Effector memory CD4-positive, alpha-beta T cell (primary cell): ENCODE data around the gene TIAM1.

Experiments
- DNase-seq, 3 donors: peaks; one replicate each; pipeline ENCODE4 v3.0.0-alpha.2; 2020
- H3K27ac ChIP-seq: 2 replicates; pipeline ENCODE4 v1.7.0; 2013; ENCODE audit warnings: mild to moderate bottlenecking, low read length, moderate library complexity; ENCODE audit not compliant: insufficient read depth, poor library complexity, severe bottlenecking
- H3K27me3 ChIP-seq: replicated peaks from 2 replicates; pipeline ENCODE4 v1.7.0; 2013; ENCODE audit warnings: mild to moderate bottlenecking, low read length; ENCODE audit not compliant: insufficient read depth, control insufficient read depth, poor library complexity, severe bottlenecking
- H3K36me3 ChIP-seq: 2 replicates; pipeline ENCODE4 v1.7.0; 2013; ENCODE audit warnings: mild to moderate bottlenecking, low read length, moderate library complexity; ENCODE audit not compliant: control insufficient read depth, insufficient read depth
- H3K4me1 ChIP-seq: 2 replicates; pipeline ENCODE4 v1.7.0; 2013; ENCODE audit warnings: low read length, mild to moderate bottlenecking; ENCODE audit not compliant: control insufficient read depth, insufficient read depth, poor library complexity, severe bottlenecking
- H3K4me3 ChIP-seq: 2 replicates; pipeline ENCODE4 v1.7.0; 2013; ENCODE audit warnings: low read length, low read depth, mild to moderate bottlenecking; ENCODE audit not compliant: insufficient read depth, poor library complexity, severe bottlenecking
- H3K9me3 ChIP-seq: 2 replicates; pipeline ENCODE4 v1.7.0; 2013; ENCODE audit warnings: mild to moderate bottlenecking, low read length, moderate library complexity; ENCODE audit not compliant: control insufficient read depth

The TIAM1 gene

DNA sequence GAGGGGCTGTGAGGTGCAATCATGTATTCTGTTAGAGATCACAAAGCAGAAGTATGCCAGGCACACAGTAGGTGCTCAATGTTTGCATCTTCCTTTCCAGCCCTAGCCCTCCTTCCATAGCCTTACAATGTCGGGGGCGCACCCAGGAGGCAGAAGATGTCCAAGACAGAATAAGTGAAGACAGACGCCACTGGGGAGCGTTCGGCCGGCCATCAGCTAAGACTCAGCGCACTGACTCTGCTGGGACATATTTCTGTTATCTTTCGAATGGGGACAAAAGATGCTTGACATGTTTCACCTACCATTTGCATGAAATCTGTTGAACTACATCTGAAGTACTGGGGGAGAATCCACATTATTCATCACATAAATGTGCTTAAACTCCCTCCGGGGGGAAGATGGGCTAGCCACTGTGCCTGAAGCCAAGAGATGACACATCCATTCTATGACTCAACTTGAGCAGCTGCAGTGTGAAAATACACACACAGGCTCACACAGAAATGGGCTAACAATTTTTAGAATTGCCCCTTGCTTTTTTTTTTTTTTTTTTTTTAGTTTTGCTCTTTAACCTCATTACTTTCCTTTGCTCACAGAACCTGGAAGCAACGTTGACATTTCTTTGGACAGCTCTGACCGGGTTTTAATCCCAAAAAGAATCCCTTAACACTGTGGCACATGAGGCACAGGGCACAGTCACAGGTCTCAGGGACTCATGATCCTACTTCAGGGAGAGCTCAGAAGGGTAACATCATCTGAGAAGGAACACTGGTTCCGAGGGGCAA is 7.9 kb downstream of the TIAM1 start:
- Histone ChIP-seq H3K4me3 (no peak overlapping the region), H3K27ac (no peak overlapping the region), H3K36me3 (no peaks in the 10 kb centered on the region), H3K4me1 (no peaks in the 10 kb centered on the region), H3K9me3 (no peaks in the 10 kb centered on the region), H3K27me3 (no peaks in the 10 kb centered on the region)
- no peak for DNase-seq

DNA sequence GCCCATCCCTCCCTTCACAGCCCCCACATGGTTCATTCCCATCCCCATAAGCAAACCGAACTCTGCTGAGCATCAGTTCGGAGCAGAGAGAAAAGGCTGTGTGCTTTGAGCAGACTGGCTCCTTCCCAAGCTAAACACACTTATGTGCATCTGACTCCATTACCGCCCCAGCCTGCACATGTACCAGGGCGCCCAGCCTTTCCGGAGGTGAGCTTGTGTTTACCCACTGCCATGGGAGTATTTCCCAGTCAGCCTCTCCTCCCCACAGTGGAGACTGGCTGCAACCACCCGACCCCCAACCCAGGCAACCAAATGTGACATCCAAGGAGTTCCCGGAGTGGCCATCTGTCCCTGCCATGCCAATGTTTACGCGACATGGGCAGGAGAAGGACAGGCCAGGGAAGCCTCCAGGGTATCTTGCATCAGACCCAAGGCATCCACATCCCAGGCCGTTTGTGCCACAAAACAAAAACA is 9.4 kb downstream of the TIAM1 start:
- Histone ChIP-seq H3K27ac (no peak overlapping the region), H3K27me3 (no peaks in the 10 kb centered on the region), H3K4me3 (no peak overlapping the region), H3K4me1 (no peaks in the 10 kb centered on the region), H3K36me3 (no peaks in the 10 kb centered on the region), H3K9me3 (no peaks in the 10 kb centered on the region)
- no peak for DNase-seq

DNA sequence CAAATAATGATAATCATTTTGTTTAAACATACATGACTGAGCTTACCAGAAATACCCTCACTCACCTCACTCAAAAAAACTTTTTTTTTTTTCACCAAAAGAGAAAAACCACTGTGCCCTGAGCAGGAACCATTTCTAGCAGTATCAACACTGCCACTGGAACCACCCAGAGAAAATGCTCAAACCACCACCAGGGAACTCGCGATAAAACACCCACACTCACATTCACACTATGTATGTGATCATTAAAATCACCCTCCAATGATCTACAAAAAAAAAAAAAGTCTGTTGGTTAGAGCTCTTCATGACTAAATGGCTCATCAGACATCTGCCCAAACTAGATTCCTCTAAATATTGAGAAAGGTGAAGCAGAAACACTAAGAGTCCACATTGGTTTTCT is 11.5 kb downstream of the TIAM1 start:
- Histone ChIP-seq H3K36me3 (no peaks in the 10 kb centered on the region), H3K27ac (no peak overlapping the region), H3K4me3 (no peak overlapping the region), H3K27me3 (no peaks in the 10 kb centered on the region), H3K9me3 (no peaks in the 10 kb centered on the region), H3K4me1 (no peaks in the 10 kb centered on the region)
- no peak for DNase-seq

DNA sequence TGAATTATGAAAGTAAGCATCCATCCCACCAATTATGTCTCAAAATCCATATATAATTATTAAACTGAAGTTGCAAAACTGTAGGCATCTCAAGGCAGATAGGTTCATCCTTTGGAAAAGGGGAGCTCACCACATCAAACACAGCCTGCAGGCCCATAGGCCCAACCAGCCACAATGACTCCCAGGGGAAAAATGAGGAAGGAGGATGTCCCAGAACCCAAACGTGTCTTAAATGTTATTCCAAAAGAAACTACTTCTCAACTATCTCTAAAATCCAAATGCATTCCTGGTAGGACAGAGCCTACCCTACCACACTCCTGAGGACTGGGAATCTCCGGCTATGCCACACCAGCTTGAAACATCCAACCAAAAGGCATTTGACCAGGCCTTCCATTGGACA is 12.8 kb downstream of the TIAM1 start:
- Histone ChIP-seq H3K27me3 (no peaks in the 10 kb centered on the region), H3K9me3 (no peaks in the 10 kb centered on the region), H3K27ac (no peak overlapping the region), H3K4me1 (peaks cover 9% of the 10 kb centered on the region), H3K36me3 (no peaks in the 10 kb centered on the region), H3K4me3 (no peak overlapping the region)
- DNase-seq = no peak

DNA sequence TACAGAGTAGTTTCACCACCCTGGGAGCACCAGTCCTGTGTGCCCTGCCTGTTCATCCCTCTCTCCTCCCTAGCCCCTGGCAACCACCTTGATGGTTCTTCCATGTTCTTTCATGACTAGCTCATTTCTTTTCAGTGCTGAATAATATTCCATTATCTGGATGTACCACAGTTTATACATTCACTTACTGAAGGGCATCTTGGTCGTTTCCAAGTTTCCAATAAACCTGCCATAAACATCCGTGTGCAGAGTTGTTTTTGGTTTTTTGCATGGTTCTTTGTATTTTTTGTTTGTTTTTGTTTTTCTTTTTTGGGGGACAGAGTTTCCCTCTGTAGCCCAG is 13.9 kb downstream of the TIAM1 start:
- H3K9me3 ChIP-seq = no peaks in the 10 kb centered on the region
- no peaks in the 10 kb centered on the region for H3K36me3 ChIP-seq
- no peaks in the 10 kb centered on the region for H3K27me3 ChIP-seq
- peaks cover 12% of the 10 kb centered on the region for H3K4me1 ChIP-seq
- DNase-seq = no peak
- no peak overlapping the region for H3K27ac ChIP-seq
- H3K4me3 ChIP-seq = no peak overlapping the region

DNA sequence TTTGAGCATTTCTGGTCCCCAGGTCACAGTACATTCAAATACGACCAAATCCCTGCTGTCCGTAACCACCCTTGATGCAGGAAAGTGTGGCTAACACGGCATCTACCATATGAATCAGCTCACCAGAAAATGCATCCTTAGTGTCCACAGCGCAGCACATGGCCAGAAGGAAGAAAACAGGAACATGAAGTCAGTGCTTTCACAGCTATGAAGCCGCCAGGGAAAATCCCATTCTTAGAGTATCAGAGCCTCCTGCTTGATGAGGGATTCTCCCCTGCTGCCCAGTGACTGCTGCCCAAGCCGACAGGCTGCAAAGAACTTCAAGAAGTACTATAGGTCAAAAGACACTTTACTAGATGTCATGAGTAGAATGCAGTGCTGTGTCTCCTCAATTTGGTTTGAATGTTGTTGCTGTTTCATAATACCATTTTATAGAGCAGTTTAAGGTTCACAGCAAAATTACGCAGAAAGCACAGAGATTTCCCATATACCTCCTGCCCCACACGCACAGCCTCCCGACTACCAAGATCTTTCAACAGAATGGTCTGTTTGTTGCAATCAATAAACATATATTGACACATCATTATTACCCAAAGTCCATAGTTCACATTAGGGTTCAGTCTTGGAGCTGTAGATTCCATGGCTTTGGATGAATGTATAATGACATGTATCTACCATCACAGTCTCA is 14.5 kb downstream of the TIAM1 start:
- DNase-seq = no peak

DNA sequence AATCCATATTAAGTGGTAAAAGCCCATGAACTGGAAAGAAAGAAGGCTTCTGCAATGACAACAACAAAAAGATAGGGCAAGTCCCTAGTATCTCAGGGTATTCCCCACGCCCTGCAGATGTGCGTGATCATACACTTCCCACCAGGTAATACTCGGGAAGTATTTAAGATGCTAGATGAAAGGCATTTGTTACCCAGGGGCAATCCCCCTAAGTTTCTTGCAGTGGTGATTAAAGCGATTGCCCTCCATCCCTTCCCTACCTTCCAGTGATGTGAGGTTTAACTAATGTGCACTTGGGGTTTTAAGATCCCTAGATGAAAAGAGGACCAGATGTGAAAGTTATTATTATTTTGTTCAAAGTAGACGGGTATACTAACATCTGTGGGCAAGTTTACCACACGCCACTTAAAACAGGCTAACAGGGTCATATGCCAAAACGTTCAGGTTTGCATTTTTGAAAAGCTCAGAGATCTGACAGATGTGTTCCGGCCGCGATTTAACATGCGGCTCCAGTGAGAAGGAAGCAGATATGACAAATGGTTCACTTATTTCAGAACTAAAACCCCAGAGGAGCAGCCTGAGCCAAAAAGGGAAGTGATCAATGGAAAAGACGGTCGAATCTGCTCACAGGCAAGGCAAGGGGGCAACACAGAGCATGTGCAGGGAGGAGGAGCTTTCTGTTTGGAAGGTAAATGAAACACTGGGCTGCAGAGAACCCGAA is 17.4 kb downstream of the TIAM1 start:
- no peak overlapping the region for H3K4me3 ChIP-seq

More for the DNA sequence above, 14.5 kb downstream of the TIAM1 start:
- Histone ChIP-seq H3K27ac (no peak overlapping the region), H3K9me3 (no peaks in the 10 kb centered on the region), H3K27me3 (no peaks in the 10 kb centered on the region), H3K4me3 (no peak overlapping the region), H3K4me1 (peaks cover 12% of the 10 kb centered on the region), H3K36me3 (no peaks in the 10 kb centered on the region)

DNA sequence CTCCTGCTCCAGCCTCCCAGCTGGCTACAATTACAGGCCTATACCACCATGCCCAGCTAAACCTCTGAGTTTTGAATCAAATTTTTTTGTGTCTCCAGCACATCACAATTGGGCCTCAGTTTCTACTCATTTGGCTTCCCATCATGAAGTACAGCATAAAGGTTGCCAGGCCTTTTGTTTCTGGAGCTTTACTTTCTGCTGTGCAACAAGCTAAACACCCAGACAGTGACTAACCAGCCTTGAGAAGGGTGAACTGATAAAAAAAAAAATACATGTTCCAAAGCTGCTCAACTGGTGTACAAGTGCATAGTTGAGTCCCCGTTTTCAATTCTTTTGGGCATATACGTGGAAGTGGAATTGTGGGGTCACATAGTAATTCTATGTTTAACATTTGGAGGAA is 25.1 kb downstream of the TIAM1 start:
- no peaks in the 10 kb centered on the region for H3K27me3 ChIP-seq
- H3K36me3 ChIP-seq = no peaks in the 10 kb centered on the region
- no peak for DNase-seq
- H3K4me1 ChIP-seq = peaks cover 4% of the 10 kb centered on the region
- H3K9me3 ChIP-seq = no peaks in the 10 kb centered on the region
- no peak overlapping the region for H3K4me3 ChIP-seq
- no peak overlapping the region for H3K27ac ChIP-seq

More for the DNA sequence above, 17.4 kb downstream of the TIAM1 start:
- no peaks in the 10 kb centered on the region for H3K9me3 ChIP-seq
- H3K27ac ChIP-seq = peak overlapping the region; percentile 62
- peaks cover 12% of the 10 kb centered on the region for H3K4me1 ChIP-seq
- no peaks in the 10 kb centered on the region for H3K27me3 ChIP-seq
- no peaks in the 10 kb centered on the region for H3K36me3 ChIP-seq
- peak in 1 of 3 donors; percentile 22 for DNase-seq

DNA sequence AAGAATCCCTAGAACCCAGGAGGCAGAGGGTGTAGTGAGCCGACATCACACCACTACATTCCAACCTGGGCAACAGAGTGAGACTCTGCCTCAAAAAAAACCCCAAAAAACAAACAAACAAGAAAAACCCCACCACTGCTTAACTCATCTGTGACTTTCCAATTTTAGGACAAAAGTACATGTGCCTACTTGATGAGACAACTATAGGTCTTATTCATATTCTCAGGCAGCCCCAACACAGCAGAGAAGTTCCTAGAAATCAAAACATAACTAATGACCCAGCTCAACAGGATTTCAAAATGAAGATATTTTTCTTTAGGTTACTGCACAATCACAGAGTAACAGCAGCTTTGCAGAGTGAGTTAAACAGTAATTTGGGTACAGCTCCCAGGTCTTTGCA is 26.4 kb downstream of the TIAM1 start:
- no peak for DNase-seq
- Histone ChIP-seq H3K27me3 (no peaks in the 10 kb centered on the region), H3K9me3 (no peaks in the 10 kb centered on the region), H3K4me1 (peaks cover 4% of the 10 kb centered on the region), H3K27ac (no peak overlapping the region), H3K4me3 (no peak overlapping the region), H3K36me3 (no peaks in the 10 kb centered on the region)
